Measurements from ENCODE around the gene RARA.

The RARA gene

GRCh38 chr17:40309031-40309948 lies at the start of gene RARA:
TSS of gene RARA (plus strand) at chr17:40309180. CDS start at chr17:40331219, 22,039 bp downstream.
- no peak within 1 kb of the TSS for H3K27ac ChIP-seq
- no peak for TF ChIP-seq CTCF (conservative IDR thresholded peaks at IDR 0.05)

GRCh38 chr17:40259505-40259904 lies 49.5 kb upstream of the RARA start:
- H3K27ac ChIP-seq = no peak overlapping the region
- no peak for TF ChIP-seq CTCF (conservative IDR thresholded peaks at IDR 0.05)
- TF ChIP-seq ZFX (IDR thresholded peaks at IDR 0.05) = no peak

- TF ChIP-seq ZFX (IDR thresholded peaks at IDR 0.05) = no peak
- TF ChIP-seq CTCF (conservative IDR thresholded peaks at IDR 0.05) = no peak
These were observed 48.5 kb upstream of the RARA start for GRCh38 chr17:40260528-40260927.

GRCh38 chr17:40264458-40265185 lies 44.4 kb upstream of the RARA start:
- H3K27ac ChIP-seq = no peak overlapping the region
- TF ChIP-seq CTCF (conservative IDR thresholded peaks at IDR 0.05) = no peak
- no peak for TF ChIP-seq ZFX (IDR thresholded peaks at IDR 0.05)

More at GRCh38 chr17:40260528-40260927, 48.5 kb upstream of the RARA start:
- no peak overlapping the region for H3K27ac ChIP-seq

- H3K27ac ChIP-seq = no peak overlapping the region
- no peak for TF ChIP-seq CTCF (conservative IDR thresholded peaks at IDR 0.05)
- no peak for TF ChIP-seq ZFX (IDR thresholded peaks at IDR 0.05)
These were observed 43.6 kb upstream of the RARA start for GRCh38 chr17:40265337-40265736.

GRCh38 chr17:40266882-40267281 lies 42.1 kb upstream of the RARA start:
- no peak overlapping the region for H3K27ac ChIP-seq
- TF ChIP-seq CTCF (conservative IDR thresholded peaks at IDR 0.05) (no peak), ZFX (IDR thresholded peaks at IDR 0.05) (no peak)

- H3K27ac ChIP-seq = no peak overlapping the region
- TF ChIP-seq CTCF (conservative IDR thresholded peaks at IDR 0.05) (no peak), ZFX (IDR thresholded peaks at IDR 0.05) (no peak)
These were observed 40.8 kb upstream of the RARA start for GRCh38 chr17:40268141-40268712.
